NCI-H82 treated with DMSO at 0.1 percent for 48 hours (cell line): ENCODE results near the gene DENND10.
A peak's percentile ranks its signal among the peaks of the same experiment; 100 is the strongest.

ENCODE experiments used
- DNase-seq: peaks from one replicate; lab custom pipeline; 2025; ENCODE audit not compliant: unreplicated experiment; lab: John Stamatoyannopoulos, UW

DENND10 gene, protein sequence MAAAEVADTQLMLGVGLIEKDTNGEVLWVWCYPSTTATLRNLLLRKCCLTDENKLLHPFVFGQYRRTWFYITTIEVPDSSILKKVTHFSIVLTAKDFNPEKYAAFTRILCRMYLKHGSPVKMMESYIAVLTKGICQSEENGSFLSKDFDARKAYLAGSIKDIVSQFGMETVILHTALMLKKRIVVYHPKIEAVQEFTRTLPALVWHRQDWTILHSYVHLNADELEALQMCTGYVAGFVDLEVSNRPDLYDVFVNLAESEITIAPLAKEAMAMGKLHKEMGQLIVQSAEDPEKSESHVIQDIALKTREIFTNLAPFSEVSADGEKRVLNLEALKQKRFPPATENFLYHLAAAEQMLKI

DNA sequence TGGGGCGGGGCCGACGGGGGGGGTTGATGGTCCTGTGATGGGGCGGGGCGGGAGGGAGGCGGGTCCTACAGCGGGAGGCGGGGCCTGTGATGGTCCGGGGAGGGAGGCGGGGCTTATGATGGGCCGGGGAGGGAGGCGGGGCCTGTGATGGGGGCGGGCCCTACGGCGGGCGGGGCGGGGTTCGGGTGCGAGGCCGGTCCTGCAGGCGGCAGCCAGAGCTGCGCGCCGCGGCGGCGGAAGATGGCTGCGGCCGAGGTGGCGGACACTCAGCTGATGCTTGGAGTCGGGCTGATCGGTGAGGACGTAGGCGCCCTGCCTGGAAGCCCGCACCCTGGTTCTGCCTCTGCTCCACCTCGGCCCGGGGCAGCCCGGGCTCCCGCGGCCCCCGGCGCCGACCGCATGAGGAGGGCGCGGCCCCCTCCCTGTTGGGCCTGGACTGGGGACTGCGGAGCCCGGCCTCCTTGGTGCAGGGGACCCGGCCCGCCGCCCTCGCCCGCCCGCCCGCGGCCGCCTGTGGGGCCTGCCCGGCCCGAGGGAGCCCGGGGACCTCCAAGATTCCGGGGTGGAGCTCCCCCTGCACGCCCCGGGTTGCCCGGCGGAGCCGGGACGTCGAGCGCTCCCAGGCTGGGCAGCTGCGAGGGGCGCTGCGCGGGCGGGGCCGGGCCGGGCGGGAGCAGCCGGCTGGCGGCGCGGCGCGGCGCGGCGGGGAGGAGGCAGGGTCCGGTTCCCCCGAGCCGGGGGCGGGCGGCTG, at the start of gene DENND10:
TSS of gene DENND10 (plus strand) at position 211 of the 751 bp plus-strand sequence. CDS start at position 241, 30 bp downstream.
- peak; percentile 32 for DNase-seq

DNA sequence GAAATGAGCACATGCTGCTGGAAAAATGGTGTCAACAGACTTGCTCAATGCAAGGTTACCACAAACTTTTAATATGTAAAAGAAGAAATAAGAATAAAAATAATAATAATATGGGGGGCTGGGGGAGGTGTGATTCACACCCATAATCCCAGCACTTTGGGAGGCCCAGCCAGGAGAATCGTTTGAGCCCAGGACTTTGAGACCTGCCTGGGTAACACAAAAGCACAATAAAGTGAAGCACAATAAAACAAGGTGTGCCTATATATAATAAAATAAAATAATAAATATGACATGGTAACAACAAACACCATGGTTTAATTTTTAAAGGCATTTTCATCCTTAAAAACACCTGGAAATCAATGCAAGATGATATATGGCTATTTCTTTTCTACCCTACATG, 48.4 kb upstream of the DENND10 start:
- DNase-seq: no peak

DNA sequence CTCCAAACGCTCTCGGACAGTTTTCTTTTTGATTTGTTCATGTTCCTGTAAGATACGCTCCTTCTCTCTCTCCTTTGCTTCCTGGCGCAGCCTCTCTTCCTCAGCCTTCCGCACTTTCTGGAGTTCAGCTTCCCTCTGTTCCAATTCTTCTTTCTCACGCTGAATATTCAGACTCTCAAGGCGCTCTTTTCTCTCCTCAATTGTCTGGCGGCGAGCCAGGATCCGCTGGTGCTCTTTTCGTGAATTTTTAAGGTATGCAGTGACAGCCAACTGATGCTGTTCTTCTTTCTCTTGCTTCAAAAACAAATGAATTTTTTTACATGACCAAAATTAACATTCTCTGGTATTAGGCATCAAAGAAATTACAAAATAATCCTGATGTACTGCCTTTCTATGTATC, 45.9 kb upstream of the DENND10 start:
- no peak for DNase-seq

- no peak for DNase-seq
Measured at GRCh38 chr10:119059557-119059956, 44.4 kb upstream of the DENND10 start.

DNA sequence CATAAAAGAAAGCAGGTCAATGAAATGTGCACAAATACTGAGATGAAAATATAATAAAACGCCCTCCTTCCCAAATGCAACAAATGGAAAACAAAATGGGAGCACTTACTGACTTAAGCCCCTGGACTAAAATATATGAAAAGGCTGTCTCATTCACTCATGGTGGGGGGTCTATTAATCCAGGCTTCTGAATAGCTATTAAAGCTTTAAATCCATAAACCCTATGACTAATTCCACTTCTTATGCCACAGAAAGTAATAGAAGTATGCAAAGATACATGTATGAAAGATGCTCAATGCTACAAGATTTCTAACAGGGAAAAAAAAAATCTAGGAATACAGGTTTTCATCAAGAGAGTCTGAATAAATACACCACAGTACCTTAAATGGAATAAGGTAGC, 43.8 kb upstream of the DENND10 start:
- DNase-seq: no peak

DNA sequence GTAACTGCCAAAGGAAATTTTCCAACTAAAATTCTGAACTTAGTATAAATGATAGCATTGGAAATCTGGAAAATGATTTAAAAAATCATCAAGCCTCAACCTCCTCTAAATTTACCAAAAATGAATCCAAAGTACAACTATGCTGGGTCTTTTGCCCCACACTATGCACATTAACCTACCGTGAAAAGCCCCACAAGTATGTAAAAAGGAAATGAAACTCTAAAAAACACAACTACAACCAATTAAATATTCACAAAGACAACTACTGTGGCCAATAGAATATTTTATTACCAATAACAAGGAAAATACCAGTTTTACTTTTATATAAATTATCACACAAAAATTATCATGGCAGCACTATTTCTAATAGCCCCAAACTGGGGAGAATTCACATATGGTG, 42.6 kb upstream of the DENND10 start:
- DNase-seq: no peak

GRCh38 chr10:119061926-119062325, 42.0 kb upstream of the DENND10 start:
- DNase-seq: no peak

DNA sequence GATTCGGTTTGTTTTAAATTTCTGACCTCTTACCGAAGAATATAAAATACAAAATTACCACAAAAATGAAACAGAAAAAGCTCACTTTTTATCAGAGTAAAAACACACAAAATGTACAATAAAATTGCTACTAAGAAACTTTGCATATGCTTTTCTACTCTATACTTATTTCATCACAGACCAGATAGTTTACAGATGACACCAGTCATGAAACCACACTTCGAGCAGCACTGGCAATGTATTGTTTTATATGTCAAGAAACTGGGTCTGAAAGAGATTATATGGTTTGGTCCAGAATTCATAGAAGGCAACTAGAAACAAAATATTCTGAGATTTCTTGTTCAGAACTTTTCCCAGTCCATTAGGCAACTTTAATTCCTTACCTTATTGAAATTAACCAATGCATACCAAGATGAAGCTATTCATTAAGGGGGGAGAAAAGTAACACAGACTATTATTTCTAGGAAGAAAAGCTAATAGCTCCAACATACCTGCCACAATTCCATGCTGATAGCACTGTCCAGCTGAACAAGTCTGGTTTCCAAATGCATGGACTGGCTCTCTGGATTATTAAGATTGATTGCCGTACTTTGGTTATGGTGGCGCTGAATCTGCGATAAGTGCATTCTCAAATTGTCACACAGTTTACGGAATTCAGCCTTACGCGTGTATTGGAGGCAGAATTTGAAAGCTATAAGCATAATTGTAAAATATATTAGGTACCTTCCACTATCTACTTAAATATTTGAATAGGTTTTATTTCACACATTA, 33.3 kb upstream of the DENND10 start:
- no peak for DNase-seq

DNA sequence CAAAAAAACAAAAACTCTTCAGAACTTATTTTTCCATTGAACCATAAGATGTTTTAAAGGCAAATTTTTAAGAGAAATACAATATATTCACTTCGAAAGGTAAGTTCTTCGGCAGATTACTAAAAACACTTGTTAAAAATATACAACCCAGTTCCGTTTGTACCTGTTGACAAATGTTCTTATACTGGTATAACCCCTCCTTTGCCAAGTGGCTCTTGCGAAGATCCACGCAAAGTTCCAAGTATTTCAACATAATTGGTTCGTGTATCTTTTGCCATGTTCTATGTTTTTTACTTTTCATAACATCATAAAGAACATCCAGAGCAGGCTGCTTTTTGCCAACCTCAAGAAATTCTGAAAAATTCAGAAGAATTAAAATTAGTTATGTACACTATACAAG, 30.3 kb upstream of the DENND10 start:
- DNase-seq: no peak

DNA sequence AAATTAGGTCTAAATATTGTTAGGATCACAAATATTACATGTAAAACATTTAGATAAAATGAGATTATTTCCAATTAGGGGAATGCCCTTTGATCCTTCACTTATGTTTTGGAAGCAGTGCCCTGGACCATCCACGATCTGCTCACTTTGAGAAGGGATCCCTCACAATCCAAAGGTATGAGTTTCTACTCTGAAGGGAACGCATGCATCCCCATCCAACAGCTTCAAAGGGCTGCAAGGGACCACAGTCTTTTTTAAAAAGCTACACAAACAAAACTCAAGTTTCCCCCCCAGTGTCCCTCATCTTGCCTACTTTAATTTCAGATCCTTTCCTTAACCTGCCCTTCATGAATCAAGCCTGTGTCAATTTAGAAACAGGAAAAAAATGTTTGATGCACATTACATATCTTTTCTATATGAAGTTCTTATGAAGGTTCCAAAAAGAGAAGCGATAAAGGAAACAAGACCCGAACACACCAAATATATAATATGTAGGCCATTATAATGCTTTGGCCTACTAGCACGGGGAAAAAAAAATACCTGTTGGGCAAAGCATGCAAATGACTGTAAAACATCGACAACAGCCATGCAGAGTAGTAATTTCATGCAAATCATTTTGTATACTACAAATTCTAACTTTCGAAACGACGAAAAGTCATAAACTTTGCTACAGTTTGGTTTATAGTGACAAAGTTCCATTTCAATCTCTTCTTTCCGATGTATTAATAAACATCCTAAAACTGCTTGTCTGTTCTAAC, 25.3 kb upstream of the DENND10 start:
- no peak for DNase-seq

DNA sequence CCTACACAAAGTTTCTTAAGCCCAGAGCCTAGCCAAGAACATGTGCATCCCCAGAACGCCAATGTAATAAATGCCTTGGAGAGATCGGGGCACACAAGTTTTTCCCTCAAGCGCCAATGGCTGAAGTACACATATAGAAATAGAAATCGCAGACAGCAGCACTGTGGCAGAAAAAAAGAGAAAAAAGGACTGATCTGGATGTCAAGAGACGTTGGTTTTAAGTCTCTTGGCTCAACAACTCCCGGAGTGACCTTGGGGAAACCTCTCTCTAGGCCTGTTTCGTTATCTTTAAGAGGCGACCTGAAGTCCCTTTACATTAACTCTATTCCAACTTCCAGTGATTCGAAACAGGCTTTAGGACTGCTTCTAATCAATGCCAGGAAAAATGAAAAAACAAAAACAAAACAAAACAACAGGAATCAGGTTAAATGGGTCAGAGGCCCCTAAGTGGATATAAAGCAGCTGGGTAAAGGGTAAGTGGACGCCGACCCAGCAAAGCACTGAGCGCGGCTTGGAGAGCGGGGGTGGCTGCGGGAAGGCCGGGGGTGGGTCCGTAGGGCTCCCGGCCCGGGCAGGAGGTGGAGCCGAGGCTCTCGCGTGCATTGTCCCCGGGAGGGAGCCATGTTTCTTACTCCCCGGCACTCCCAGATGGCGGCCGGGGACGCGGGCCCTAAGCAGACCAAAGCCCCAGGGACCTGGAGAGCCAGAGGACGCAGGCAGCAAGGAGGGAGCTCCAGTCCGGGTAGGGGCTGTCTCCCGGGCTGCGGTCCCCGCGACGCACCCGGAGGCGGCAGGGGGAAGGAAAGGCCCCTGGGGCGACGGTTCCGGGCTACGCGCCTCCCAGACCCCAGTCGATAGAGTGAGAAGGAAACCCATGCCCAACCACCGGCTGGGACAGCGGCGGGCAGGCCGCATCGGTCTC, 24.1 kb upstream of the DENND10 start:
- DNase-seq: no peak

DNA sequence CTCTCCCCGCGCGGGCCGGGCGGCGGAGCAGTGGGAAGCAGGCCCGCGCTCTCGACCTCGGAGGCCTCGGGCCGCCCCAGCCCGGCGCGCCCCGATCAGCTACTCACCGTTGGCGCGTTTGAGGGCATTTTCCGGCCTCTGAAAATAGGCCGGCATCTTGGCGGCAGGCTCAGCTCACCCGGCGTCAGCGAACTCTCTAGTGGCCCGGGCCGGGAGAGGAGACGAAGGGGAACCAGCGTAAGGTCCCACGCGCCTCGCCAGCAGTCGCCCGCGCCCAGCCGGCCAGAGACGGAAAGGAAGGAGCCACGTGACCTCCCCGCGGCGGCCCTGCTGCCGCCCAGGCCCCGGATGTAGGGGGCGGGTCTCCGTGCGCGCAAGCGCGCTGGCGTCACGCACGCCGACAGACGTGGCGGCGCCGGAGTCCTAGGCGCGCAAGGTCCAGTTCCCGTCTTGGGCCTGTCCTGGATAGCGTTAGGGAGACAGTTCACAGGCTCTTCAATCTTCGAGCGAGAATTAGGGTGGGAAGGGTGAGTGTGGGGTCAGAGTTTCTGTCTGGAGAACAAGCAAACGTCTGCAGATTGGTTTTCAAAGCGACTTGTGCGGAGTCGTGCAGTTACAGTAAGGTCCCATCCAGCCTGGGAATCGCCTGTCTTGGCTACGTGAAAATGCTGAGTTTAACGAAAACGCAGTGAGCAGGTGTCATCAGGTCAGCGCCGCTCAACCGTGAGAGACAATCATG, 23.2 kb upstream of the DENND10 start, which contains the start of gene EIF3A:
TSS of gene EIF3A (minus strand) at position 297 of the 739 bp plus-strand sequence. CDS start at position 156, 141 bp downstream.
- peak; percentile 50 for DNase-seq

- no peak for DNase-seq
Measured at GRCh38 chr10:119084896-119085295, 19.0 kb upstream of the DENND10 start.

- DNase-seq: no peak
Measured at GRCh38 chr10:119087271-119087882, 16.5 kb upstream of the DENND10 start.

- no peak for DNase-seq
Measured at GRCh38 chr10:119090026-119090795, 13.7 kb upstream of the DENND10 start.

DNA sequence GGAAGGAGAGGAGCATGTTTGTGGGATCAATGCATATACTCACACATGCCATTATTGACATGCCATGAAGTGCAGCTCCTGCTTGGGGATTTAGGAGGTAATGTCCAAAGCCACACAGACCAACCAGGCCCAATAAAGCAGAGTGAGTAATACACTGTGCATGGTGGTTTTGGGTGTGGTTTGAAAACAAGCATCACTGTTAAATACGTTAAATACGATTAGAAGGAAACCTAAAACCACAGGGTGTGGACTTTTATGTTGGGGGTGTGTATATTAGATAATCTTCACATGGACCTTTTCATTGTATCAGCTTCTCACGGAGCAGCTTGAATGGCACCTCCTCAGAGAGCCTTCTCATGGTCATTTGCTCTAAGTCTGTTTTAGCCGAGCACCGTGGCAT, 12.9 kb upstream of the DENND10 start:
- DNase-seq: peak; percentile 52

DNA sequence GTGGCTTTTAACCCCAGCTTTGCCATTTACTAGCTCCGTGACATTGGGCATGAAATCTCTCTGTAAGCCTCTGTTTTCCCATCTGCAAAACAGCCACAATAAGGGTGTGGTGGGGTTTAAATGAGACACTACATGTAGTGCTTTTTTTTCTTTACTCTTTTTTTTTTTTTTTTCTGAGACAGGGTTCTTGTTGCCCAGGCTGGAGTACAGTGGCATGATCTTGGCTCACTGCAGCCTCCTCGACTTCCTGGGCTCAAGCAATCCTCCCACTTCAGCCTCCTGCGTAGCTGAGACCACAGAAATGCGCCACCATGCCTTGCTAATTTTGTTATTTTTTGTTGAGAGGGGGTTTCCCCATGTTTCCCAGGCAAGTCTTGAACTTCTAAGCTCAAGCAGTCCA, 8.3 kb upstream of the DENND10 start:
- no peak for DNase-seq
